8988T (cell line): ENCODE results near the gene INSM1.
"Not testable (repeated sequence)": the region's sequence is repeated elsewhere in the genome, so short reads cannot be mapped to it uniquely, and the experiment has no call there.

ENCODE experiments used
- DNase-seq: peaks from one replicate; pipeline ENCODE4 v3.0.0; 2011

The INSM1 gene, protein sequence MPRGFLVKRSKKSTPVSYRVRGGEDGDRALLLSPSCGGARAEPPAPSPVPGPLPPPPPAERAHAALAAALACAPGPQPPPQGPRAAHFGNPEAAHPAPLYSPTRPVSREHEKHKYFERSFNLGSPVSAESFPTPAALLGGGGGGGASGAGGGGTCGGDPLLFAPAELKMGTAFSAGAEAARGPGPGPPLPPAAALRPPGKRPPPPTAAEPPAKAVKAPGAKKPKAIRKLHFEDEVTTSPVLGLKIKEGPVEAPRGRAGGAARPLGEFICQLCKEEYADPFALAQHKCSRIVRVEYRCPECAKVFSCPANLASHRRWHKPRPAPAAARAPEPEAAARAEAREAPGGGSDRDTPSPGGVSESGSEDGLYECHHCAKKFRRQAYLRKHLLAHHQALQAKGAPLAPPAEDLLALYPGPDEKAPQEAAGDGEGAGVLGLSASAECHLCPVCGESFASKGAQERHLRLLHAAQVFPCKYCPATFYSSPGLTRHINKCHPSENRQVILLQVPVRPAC

DNA sequence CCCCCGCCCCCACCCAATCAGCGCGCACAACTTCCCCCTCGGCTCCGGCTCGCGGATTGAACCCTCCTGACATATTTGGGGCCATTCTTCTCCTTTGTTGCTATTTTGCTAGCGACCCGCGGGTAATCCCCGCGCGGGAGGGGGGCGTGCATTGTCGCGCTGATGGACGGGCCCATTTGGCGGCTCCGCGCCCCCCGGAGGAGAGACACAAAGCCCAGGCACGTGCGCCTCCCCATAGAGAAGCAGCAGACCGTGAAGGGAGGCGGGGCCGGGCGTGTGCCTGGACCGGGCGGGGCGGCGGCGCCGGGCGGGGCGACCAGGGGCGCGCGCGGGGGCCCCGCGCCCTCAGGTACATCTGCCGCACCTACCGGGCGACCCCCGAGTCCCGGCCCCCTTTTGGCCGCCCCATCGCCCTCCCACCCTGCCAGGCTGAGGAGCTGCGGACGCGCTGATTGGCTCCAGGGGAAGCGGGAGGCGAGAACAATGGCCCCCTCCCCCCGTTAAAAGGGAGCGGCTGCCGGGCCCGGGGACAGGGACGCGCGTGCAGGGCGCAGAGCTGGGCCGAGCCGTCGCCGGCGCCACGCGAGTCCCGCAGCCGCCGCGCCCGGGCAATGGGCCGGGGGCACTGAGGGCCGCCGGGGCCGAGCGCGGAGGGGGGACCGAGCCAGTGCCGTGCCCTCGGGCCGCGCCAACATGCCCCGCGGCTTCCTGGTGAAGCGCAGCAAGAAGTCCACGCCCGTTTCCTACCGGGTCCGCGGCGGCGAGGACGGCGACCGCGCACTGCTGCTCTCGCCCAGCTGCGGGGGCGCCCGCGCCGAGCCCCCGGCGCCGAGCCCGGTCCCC, at the start of gene INSM1:
Gene INSM1 (plus strand): TSS at position 530 of the 843 bp plus-strand sequence. CDS start 164 bp downstream, at position 694.
- DNase-seq, result no peak

DNA sequence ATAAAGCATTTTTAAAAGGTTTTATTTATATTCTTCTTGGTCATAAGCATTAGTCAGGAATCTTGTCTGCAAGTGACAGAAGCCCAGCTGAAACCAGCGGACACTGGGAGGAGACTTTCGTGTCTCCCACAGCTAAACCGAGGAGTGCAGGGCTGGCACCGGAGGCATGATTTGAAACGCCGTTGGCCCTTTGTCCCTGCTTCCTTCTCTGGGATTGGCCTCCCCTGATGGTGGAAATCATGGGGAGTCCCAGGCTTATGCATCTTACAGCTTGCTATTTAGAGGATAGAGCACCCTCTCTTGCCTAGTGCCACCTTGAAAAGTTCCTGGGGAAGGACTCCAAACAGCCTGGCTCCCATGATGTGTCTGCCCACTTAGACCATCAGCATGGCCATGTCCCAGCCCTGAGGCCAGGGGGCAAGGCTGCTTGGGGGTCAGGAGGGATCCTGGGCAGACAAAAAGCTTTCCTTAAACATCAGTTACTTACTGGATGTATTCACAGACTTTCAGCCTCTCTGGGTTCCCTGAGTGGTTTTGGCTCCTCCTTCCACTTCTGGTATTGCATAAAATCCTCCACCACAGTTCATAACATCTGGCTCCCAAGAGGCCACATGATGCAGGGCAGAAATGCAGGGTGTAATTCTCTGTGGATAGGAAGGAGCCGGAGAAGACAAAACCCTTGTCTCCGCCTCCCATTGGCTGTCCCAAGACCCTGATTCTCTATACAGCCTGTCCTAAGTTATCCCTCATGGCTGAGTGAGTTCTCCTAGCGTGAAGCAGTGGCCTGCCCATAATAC, 49.3 kb upstream of the INSM1 start:
- no peak for DNase-seq

GRCh38 chr20:20321134-20321533, 46.8 kb upstream of the INSM1 start:
- no peak for DNase-seq

DNA sequence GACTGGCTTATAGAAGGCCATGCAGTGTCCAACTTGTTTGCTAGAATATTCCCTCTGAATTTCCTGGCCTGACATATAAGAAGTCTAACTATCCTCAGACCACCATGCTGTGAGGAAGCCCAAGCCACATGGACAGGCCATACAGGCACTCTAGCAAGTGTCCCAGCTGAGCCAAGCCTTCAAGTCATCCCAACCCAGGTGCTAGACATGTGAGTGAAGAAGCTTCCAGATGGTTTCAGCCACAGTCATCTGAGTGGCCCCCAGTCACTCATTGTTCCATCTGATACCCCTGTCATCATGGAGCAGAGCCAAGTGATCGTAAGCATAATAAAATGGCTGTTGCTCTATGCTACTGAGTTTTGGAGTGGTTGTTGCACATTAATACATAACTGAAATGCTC, 46.0 kb upstream of the INSM1 start:
- DNase-seq, result no peak

DNA sequence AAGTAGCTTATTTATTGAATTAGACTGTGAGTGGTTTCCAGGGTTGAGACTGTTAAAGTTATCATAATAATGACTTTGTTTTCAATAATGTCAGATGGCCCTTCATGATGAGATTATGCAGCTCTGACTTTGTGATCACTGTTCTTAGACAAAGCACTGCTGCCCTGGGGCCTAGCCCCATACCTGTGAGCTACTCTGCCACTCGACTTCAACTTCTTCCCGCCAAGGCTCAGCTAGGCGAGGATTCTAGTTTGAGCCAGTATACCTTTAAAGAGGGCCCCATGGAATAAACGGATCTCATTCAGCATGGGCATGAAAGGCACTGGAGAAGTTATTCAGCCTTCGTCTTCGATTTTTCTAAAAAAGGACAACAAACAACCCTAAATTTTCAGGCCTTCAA, 45.0 kb upstream of the INSM1 start:
- DNase-seq, result no peak

- no peak for DNase-seq
These were observed 40.2 kb upstream of the INSM1 start for GRCh38 chr20:20327746-20328145.

DNA sequence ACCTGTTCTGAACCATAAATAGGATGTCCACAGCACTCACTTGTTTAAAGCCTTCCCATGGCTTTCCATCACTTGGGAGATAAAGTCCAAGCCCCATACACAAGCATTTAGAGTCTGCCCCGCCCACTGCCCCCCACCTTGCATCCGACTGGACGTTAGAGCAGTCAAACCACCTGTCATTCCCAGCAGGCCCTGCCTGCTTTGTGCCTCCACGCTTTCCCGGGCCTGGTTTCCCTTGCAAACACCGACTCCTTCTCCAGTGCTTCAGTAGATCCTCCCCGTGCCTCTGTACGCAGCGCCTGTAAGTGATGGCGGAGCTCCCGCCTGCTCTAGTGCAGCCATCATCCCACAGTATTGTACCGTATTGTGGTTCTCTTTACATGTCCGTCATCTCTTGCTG, 38.3 kb upstream of the INSM1 start:
- DNase-seq, result no peak

GRCh38 chr20:20331156-20331555, 36.7 kb upstream of the INSM1 start:
- DNase-seq, result no peak

- no peak for DNase-seq
These were observed 36.1 kb upstream of the INSM1 start for GRCh38 chr20:20331817-20332216.

GRCh38 chr20:20333866-20334265, 34.0 kb upstream of the INSM1 start:
- DNase-seq, result no peak

DNA sequence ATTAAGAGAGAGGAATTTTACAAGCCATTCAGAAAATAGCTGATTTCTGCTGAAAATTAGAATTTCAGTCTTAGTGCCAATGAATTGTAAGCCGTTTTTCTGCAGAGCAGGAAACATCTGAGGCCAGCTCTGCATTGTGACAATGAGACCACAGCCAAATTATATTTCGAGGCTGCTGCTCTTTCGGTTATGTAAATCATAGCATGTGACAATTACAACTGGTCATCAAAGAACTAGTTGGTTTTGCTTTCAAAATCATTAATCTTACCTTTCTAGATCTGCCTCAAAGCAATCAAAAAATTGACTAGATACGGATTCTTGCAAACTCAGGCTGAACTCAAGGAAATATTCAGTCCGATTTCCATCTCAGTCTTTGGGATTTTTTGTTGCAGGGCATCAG, 33.4 kb upstream of the INSM1 start:
- no peak for DNase-seq

DNA sequence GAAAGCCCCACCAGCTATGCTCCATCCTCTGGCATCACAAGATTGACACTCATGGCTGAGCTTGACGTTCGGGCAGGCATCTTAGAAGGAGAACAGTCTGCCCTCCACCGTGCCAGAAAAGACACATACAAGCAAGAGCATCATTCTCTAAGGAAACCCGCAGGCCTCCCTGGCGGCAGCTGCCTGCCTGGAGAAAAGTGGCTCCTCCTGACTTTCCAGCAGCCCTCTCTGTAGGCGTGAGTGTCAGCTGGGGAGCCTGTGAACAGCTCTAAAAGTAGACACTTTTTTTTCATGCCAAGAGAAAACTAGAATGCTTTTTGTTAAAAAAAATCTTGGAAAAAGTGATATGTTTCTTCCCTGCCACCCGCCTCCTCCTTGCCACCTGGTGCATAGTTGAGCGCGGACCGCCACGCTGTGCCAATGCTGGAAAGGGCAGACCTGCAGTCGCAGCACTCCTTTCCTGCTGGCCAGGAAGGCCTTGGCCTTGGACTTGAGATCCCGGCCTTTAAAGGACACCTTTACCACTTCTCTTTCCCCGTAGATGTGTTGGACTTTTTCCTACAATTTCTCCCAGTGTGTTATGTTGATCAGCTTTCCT, 29.7 kb upstream of the INSM1 start:
- DNase-seq, result no peak

DNA sequence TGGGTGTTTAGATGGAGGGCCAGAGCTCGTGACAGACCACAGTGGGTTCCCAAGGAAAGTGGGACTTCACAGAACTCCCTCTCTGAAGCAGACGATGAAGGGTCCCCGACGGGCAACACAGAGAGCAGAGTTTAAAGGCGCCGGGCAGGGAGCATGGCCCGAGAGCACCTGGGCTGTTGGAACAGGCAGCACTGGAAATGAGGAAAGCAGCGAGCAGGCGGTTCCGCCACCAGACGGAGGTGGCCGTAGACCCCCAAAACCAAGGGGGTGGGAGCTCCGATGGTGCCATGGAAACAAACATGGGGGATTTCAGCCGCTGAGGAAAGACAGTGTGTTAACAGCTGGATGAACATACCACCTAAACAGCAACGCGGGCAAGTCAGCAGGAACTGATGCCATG, 27.5 kb upstream of the INSM1 start:
- DNase-seq, result no peak

DNA sequence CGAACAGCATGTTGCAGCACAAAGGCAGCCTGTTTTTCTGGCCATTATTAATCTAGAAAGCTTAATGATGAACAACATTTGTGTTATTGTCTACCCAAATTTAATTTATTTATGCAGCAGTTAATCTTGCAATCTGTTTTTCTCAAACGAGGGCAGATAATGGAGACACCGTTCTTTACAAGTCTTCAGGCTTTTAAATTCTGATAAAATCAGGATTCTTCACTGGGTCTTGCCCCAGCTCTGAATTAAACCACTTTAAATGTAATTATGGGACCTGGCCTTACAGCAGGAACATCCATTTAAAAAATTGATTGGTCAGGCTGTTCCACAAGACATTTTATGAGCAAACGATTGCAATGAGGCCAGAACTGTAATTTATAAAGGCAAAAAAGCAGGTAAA, 26.5 kb upstream of the INSM1 start:
- no peak for DNase-seq

DNA sequence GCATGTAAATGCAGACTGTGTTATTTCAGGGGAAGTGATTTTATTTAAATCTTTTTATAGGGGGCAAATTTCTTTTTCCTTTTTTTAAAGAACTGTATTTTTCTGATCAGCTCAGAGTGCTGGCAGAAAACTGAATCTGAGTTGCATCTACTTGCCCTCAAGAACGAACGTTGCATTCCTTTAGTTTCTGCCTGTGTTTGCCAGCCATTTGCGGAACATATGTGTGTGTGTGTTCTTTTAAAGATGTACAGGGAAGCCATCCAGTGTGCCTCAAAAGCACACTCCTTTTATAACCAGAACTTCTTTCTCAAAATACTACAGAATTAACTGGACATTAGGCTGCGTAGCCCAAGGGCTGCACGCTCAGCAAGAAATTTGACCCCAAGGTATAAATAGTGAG, 25.8 kb upstream of the INSM1 start:
- DNase-seq, result no peak

- DNase-seq, result no peak
These were observed 24.0 kb upstream of the INSM1 start for GRCh38 chr20:20343932-20344331.

GRCh38 chr20:20344476-20344875, 23.4 kb upstream of the INSM1 start:
- DNase-seq, result no peak

DNA sequence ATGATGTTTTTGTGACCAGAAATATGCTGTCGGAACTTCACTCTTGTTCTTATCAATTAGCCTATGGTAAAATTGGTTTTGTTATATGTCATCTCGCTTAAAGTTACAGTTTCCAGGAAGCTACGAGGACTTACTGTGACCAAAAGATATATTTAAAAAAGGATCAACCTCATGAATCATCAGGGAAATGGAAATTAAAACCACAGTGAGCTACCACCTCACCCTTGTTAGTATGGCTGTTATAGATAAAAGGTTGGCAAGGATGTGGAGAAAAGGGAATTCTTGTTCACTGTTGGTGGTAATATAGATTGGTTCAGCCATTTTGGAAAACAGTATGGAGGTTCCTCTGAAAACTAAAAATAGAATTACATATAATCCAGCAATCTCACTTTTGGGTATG, 14.3 kb upstream of the INSM1 start:
- no peak for DNase-seq

DNA sequence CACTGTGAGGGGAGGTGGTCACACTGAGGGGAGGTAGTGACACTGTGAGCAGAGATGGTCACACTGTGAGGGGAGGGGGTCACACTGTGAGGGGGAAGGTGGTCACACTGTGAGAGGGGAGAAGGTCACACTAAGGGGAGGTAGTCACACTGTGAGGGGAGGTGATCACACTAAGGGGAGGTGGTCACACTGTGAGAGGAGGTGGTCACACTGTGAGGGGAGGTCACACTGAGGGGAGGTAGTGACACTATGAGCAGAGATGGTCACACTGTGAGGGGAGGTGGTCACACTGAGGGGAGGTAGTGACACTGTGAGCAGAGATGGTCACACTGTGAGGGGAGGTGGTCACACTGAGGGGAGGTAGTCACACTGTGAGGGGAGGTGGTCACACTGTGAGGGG, 12.4 kb upstream of the INSM1 start:
- not testable (repeated sequence) for DNase-seq

GRCh38 chr20:20358801-20359200, 9.1 kb upstream of the INSM1 start:
- DNase-seq, result no peak

DNA sequence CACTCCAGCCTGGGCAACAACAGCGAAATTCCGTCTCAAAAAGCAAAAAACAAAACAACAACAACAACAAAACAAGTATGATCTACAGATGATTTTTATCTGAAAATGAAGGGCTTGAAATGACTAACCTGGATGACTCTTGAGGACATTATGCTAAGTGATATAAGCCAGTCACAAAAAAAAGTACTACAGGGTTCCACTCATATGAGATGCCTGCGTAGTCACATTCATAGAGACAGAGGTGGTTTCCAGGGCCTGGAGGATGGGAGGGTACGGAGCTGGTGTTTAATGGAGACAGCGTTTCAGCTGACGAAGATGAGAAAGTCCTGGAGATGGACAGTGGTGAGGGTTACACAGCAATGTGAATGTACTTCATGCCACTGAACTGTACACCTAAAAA, 8.3 kb upstream of the INSM1 start:
- no peak for DNase-seq

DNA sequence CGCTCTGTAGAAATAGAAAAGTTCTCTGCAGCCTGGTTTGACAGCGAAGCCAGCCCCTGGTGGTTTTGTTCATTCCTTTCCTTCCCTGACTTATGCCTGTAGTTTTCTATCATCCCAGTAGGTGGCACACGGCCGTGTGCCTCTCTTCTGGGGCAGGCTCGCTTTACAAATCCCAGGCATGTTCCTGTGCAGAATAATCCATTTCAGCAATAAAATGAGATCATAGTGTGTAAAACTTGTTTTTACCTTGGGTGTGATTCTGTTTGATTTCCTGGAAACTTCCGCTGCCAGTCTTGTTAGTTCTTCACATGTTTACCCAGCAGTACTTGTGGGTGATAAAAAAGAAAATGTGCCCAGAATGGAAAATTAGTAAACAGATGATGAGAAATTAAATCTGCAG, 7.4 kb upstream of the INSM1 start:
- peak; percentile 69 for DNase-seq
